HepG2 (cell line): ENCODE measurements around the gene ACADSB. TPM values are rescaled to one million over a fixed set of nuclear protein-coding genes. Genes with fewer than 3 reads are reported as not detected.

Experiments
- ESRRA ChIP-seq: sonication (generic); formaldehyde crosslinking; IDR thresholded peaks from 2 replicates; pipeline ENCODE4 v1.5.1; 2020; ENCODE audit warnings: mild to moderate bottlenecking, low read depth, missing genetic modification reagents
- FOXP4 ChIP-seq: sonication (generic); formaldehyde crosslinking; IDR thresholded peaks from 2 replicates; pipeline ENCODE4 v1.4.0; 2020; ENCODE audit warnings: missing genetic modification reagents
- HCFC1 ChIP-seq: fragments of 150-350 bp; IDR thresholded peaks from 2 replicates; pipeline ENCODE4 v1.6.1; 2014; ENCODE audit warnings: low read depth, low read length
- MAF1 ChIP-seq: sonication (generic); formaldehyde crosslinking; IDR thresholded peaks from 2 replicates; pipeline ENCODE4 v1.5.0; 2020; ENCODE audit warnings: missing genetic modification reagents, borderline replicate concordance
- PHF8 ChIP-seq: sonication (generic); formaldehyde crosslinking; IDR thresholded peaks from 2 replicates; pipeline ENCODE4 v1.5.0; 2020; ENCODE audit warnings: missing genetic modification reagents
- SKIL ChIP-seq: sonication (generic); formaldehyde crosslinking; IDR thresholded peaks from 2 replicates; pipeline ENCODE4 v1.8.0; 2022; ENCODE audit warnings: missing genetic modification reagents, mild to moderate bottlenecking, moderate library complexity, borderline replicate concordance
- ZBTB25 ChIP-seq: IDR thresholded peaks from 2 replicates; pipeline ENCODE4 v1.6.1; 2018; ENCODE audit warnings: missing genetic modification reagents
- ZBTB38 ChIP-seq: sonication (generic); formaldehyde crosslinking; IDR thresholded peaks from 2 replicates; pipeline ENCODE4 v1.5.1; 2020; ENCODE audit warnings: mild to moderate bottlenecking, missing genetic modification reagents
- ZBTB7A ChIP-seq: sonication (generic); formaldehyde crosslinking; IDR thresholded peaks from 2 replicates; pipeline ENCODE4 v1.8.0; 2022; ENCODE audit warnings: mild to moderate bottlenecking, missing genetic modification reagents
- ZFP36L2 ChIP-seq: sonication (generic); formaldehyde crosslinking; IDR thresholded peaks from 2 replicates; pipeline ENCODE4 v1.4.0; 2020; ENCODE audit warnings: missing genetic modification reagents
- ZNF142 ChIP-seq: sonication (generic); formaldehyde crosslinking; IDR thresholded peaks from 2 replicates; pipeline ENCODE4 v1.4.0; 2020; ENCODE audit warnings: missing genetic modification reagents
- ZNF468 ChIP-seq: sonication (generic); formaldehyde crosslinking; IDR thresholded peaks from 2 replicates; pipeline ENCODE4 v1.8.0; 2022; ENCODE audit warnings: mild to moderate bottlenecking, moderate library complexity, missing genetic modification reagents
- ZNF687 ChIP-seq: sonication (generic); formaldehyde crosslinking; IDR thresholded peaks from 2 replicates; pipeline ENCODE4 v1.5.1; 2020; ENCODE audit warnings: mild to moderate bottlenecking, missing genetic modification reagents, moderate library complexity
- polyA plus RNA-seq, 8 experiments: library from polyadenylated mRNA; depleted of rRNA in 3 of 8; stranded (reverse) in 7 of 8; unstranded in 1 of 8; fragments of >200 nt; fragmentation: Illumina TruSeq in 4 of 8; extraction: Trizol in 4 of 8; gene quantifications; 2 replicates each; pipeline versions ENCODE4 v1.2.1 to v1.2.3, GENCODE V29; 2011 to 2016; ENCODE audit warnings: low read depth in 4 of 8, missing spikeins in 1 of 8, mixed read lengths in 1 of 8; ENCODE audit not compliant: insufficient read depth in 1 of 8
- total RNA-seq, 5 experiments: library from RNA; depleted of rRNA; stranded (reverse); fragments of >200 nt; fragmentation: Illumina TruSeq; extraction: Trizol; gene quantifications; 2 replicates each; pipeline ENCODE4 v1.2.3, GENCODE V29; 2016; ENCODE audit warnings: low read depth in 1 of 5

Gene ACADSB
- total and polyA plus RNA-seq, 2 of the 13 experiments (the other 11 are each of a cell fraction or from before 2014, with no cell fraction given) = 80.0 to 87.6 TPM

- TF ChIP-seq ZNF142 (CRISPR knock-in tag) (no peak), MAF1 (CRISPR knock-in tag) (no peak), ZBTB25 (CRISPR knock-in tag) (peak; percentile 27; the same call in 1 of the 2 replicates), ZFP36L2 (CRISPR knock-in tag) (no peak), ZBTB7A (peak; percentile 66; the same call in 1 of the 2 replicates), SKIL (CRISPR knock-in tag) (no peak), HCFC1 (no peak), FOXP4 (CRISPR knock-in tag) (peak; percentile 72), ESRRA (peak; percentile 85), ZNF468 (CRISPR knock-in tag) (no peak), ZBTB38 (CRISPR knock-in tag) (peak; percentile 82), PHF8 (no peak), ZNF687 (CRISPR knock-in tag) (peak; percentile 78)
These were observed 26.8 kb downstream of the ACADSB start (continued) for GRCh38 chr10:123035467-123036086.
